ENCODE measurements around the gene EBF3. TPM values are rescaled to one million over a fixed set of nuclear protein-coding genes. Genes with fewer than 3 reads are reported as not detected.

Gene EBF3
- total RNA-seq, 4 donors from 2014 or later: 2.5 to 4.9 (median 4.6) TPM

DNA sequence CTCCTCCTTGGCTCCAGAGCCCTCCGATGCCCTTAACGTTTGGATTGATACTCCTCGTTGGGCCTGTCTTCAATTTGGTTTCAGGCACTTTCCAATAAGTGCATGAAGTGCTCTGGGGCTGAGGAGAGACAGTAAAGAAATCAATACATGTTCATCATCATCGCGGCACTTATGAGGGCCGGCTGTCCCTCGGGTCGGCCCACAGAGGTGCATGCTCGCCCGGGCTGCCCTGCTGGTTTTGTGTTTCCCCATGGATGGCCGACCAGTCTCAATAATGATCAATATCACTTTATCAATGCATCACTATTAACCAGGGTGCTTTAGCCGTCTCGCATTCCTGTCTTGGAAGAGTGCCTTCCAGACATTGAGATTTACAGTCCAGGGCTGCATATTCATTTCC, 154.2 kb downstream of the EBF3 start:
- no peak for ATAC-seq
- no peaks in the 10 kb centered on the region for H3K4me1 ChIP-seq
- 84% methylated on average over 11 of the region's 13 CpGs; no CpG with 5 or more reads in 1 of the 2 donors for WGBS, 2 donors (ENCODE audit: low coverage in 1 of 2)

DNA sequence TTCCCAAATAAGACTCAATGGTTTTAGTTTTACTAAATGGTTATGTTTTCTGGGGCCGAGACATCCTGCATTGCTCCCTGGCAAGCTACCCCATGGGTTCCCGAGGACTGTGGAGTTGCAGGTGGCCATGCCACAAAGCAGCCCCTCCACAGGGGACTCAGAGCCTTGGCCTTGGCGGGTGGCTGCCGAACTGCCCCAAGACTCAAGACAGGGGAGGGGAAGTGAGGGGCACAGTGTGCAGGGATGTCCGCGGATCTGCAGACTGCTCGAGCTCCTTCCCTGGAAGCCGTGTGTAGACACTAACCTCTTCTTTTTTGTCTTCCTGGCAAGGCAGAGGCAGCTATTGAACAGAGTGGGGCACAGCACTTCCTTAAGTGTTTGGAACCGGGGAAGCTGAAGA, 154.6 kb downstream of the EBF3 start:
- peaks cover 41% of the 10 kb centered on the region for H3K27me3 ChIP-seq
- H3K4me1 ChIP-seq: no peaks in the 10 kb centered on the region
- WGBS, 2 donors (ENCODE audit: low coverage in 1 of 2): 72 to 89% methylated on average over 2 to 8 of the region's 9 CpGs
- H3K9me3 ChIP-seq: peaks cover 0 to 28% (median 0%) of the 10 kb centered on the region in 3 donors
- H3K4me3 ChIP-seq: no peak overlapping the region
- no peak for ATAC-seq
- no peak overlapping the region for H3K27ac ChIP-seq
- TF ChIP-seq, protein P1, sequence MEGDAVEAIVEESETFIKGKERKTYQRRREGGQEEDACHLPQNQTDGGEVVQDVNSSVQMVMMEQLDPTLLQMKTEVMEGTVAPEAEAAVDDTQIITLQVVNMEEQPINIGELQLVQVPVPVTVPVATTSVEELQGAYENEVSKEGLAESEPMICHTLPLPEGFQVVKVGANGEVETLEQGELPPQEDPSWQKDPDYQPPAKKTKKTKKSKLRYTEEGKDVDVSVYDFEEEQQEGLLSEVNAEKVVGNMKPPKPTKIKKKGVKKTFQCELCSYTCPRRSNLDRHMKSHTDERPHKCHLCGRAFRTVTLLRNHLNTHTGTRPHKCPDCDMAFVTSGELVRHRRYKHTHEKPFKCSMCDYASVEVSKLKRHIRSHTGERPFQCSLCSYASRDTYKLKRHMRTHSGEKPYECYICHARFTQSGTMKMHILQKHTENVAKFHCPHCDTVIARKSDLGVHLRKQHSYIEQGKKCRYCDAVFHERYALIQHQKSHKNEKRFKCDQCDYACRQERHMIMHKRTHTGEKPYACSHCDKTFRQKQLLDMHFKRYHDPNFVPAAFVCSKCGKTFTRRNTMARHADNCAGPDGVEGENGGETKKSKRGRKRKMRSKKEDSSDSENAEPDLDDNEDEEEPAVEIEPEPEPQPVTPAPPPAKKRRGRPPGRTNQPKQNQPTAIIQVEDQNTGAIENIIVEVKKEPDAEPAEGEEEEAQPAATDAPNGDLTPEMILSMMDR (IDR thresholded peaks at IDR 0.05): no peak
- TF ChIP-seq EP300 (IDR thresholded peaks at IDR 0.05) (no peak), POLR2A (IDR thresholded peaks at IDR 0.05) (no peak), POLR2AphosphoS5 (IDR thresholded peaks at IDR 0.05) (no peak)
- H3K36me3 ChIP-seq: no peaks in the 10 kb centered on the region

More for the DNA sequence above, 154.2 kb downstream of the EBF3 start:
- Histone ChIP-seq H3K9me3 (peaks cover 0 to 27% (median 0%) of the 10 kb centered on the region in 3 donors), H3K36me3 (no peaks in the 10 kb centered on the region), H3K4me3 (no peak overlapping the region), H3K27me3 (peaks cover 44% of the 10 kb centered on the region), H3K27ac (no peak overlapping the region)
- TF ChIP-seq EP300 (IDR thresholded peaks at IDR 0.05): no peak
- TF ChIP-seq, protein P1 (IDR thresholded peaks at IDR 0.05): no peak

DNA sequence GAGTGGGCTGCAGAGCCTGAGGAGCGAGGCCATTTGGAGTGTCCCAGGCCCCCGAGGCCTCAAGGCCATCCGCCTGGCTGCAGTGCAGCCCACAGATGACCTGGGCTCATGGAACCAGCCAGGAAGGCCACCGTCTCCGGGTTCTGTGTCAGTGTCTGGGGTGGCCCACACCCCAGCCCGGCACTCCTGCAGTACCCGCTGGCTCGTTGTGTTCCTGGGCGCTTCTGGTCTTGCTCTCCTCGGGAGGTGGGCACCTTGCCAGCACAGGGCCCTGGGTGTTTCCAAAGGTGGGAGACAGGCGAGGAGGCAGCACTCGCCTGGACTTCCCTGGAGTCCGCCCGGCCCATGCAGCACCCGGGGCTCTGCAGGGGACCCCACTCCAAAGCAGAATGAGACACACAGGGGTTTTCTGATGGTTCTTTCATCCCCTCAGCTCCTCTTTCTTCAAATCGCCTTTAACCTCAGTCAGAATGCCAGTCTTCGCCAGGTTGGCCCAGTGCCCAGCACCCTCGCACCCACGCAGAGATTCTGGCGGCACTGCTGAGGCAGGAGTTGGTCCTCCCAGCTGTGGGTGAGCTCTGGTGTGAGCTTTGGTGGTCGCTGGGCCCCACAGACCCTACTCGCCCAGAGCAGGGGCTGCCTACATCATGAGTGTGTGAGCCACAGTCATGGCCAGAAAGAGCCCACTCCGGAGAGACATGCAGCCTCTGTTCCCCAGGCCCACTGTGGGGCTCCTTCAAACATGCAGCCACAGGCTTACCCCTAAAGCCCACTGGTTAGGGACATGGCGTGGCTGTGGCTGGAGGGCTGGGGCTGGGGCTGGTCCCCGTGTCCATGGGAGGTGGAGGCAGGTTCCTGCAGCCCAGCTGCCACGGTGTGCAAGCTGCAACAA, 155.7 kb downstream of the EBF3 start:
- Histone ChIP-seq H3K4me3 (no peak overlapping the region), H3K9me3 (peaks cover 0 to 28% (median 0%) of the 10 kb centered on the region in 3 donors), H3K4me1 (no peaks in the 10 kb centered on the region), H3K27me3 (peaks cover 31% of the 10 kb centered on the region), H3K27ac (no peak overlapping the region), H3K36me3 (no peaks in the 10 kb centered on the region)
- TF ChIP-seq, protein P1 (IDR thresholded peaks at IDR 0.05): no peak
- TF ChIP-seq EP300 (IDR thresholded peaks at IDR 0.05): no peak
- no peak for TF ChIP-seq POLR2A (IDR thresholded peaks at IDR 0.05)
- TF ChIP-seq POLR2AphosphoS5 (IDR thresholded peaks at IDR 0.05): no peak
- ATAC-seq: no peak
- WGBS, 2 donors (ENCODE audit: low coverage in 1 of 2): 80% methylated on average over 12 of the region's 26 CpGs; no CpG with 5 or more reads in 1 of the 2 donors

DNA sequence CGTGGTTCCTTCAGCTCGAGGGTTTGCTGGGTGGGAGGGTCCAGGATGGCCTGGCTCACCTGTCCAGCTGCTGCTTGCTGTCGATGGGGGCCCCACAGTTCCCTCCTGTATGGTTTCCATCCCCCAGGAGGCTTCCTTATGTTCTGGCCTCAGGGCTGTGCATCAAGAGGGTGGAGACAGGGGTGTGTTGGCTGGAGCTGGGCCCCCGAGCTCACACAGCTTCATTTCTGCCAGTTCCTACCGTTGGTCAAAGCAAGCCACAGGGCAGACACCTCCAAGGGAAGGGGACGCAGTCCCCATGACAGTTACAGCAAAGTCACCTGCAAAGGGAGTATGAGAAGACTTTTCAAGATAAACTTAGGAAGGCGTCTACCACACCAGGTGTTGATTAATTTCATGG, 156.9 kb downstream of the EBF3 start:
- Histone ChIP-seq H3K4me1 (no peaks in the 10 kb centered on the region), H3K27me3 (peaks cover 27% of the 10 kb centered on the region), H3K4me3 (no peak overlapping the region), H3K9me3 (peaks cover 0 to 40% (median 0%) of the 10 kb centered on the region in 3 donors), H3K27ac (no peak overlapping the region), H3K36me3 (no peaks in the 10 kb centered on the region)
- 83% methylated on average over 3 of the region's 7 CpGs; no CpG with 5 or more reads in 1 of the 2 donors for WGBS, 2 donors (ENCODE audit: low coverage in 1 of 2)
- no peak for ATAC-seq
- no peak for TF ChIP-seq EP300 (IDR thresholded peaks at IDR 0.05)
- TF ChIP-seq, protein P1 (IDR thresholded peaks at IDR 0.05): no peak
- no peak for TF ChIP-seq POLR2A (IDR thresholded peaks at IDR 0.05)
- TF ChIP-seq POLR2AphosphoS5 (IDR thresholded peaks at IDR 0.05): no peak
